Esophagus (tissue), 2 donors: Measurements from ENCODE around the gene SKIC8. TPM values are rescaled to one million over a fixed set of nuclear protein-coding genes. Genes with fewer than 3 reads are reported as not detected.

Source experiments
- H3K27ac ChIP-seq, 2 donors: one replicate each; pipeline ENCODE4 v1.5.1; 2013; ENCODE audit warnings: low read depth in 2 of 2, mild to moderate bottlenecking in 2 of 2, inconsistent platforms in 1 of 2, low read length in 1 of 2, moderate library complexity in 1 of 2
- H3K27me3 ChIP-seq, 2 donors: one replicate each; pipeline ENCODE4 v1.6.1; 2013; ENCODE audit warnings: low read length in 2 of 2, control low read depth in 1 of 2, mild to moderate bottlenecking in 1 of 2; ENCODE audit not compliant: insufficient read depth in 2 of 2, control insufficient read depth in 1 of 2
- H3K36me3 ChIP-seq, 2 donors: one replicate each; pipeline ENCODE4 v1.6.1; 2013; ENCODE audit warnings: low read length in 1 of 2; ENCODE audit not compliant: control insufficient read depth in 2 of 2, insufficient read depth in 2 of 2
- H3K4me1 ChIP-seq, 2 donors: one replicate each; pipeline ENCODE4 v1.6.1; 2013; ENCODE audit warnings: low read length in 1 of 2; ENCODE audit not compliant: control insufficient read depth in 2 of 2, insufficient read depth in 2 of 2
- H3K4me3 ChIP-seq, 2 donors: one replicate each; pipeline ENCODE4 v1.5.1; 2013; ENCODE audit warnings: low read length in 2 of 2, mild to moderate bottlenecking in 2 of 2, low read depth in 1 of 2, moderate library complexity in 1 of 2
- H3K9me3 ChIP-seq, 2 donors: one replicate each; pipeline ENCODE4 v1.6.1; 2013; ENCODE audit warnings: mild to moderate bottlenecking in 2 of 2, low read depth in 1 of 2, low read length in 1 of 2, moderate library complexity in 1 of 2; ENCODE audit not compliant: control insufficient read depth in 2 of 2, insufficient read depth in 1 of 2
- WGBS, 2 donors: extraction: QIAGEN DNeasy Blood & Tissue Kit; methylation state at CpG; one replicate each; pipeline ENCODE4 v1.1.7; 2013; 5-methylcytosine and 5-hydroxymethylcytosine counted together
- polyA plus RNA-seq, 2 donors: library from polyadenylated mRNA; stranded (reverse); fragments of 200-250 nt; gene quantifications; one replicate each; pipeline ENCODE4 v1.2.3, GENCODE V29; 2013
- donor health status: healthy with polysubstance abuse.
- donor health status: Bipolar disorder and iron deficiency.

The SKIC8 gene
- polyA plus RNA-seq, 2 donors = 29.4 to 53.3 TPM

DNA sequence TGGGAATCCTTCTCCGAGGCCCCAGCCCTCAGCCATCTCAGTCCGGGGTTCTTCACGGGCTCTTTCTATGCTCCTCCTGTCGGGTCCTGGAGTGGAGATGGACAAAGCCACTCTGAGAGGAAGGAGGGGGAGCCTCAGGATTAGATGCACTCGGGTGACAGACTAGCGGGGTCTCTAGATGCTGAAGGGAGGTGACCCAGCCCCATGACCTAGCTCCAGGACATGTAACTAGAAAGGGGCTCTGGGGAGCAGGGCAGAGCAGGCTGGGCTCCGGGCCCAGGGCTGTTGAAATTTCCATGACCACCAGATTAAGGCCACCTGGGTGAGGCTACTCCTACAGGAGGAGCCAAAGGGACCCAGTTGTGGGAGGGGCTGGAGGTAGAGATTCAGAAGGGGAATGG lies 14.8 kb upstream of the SKIC8 start:
- H3K4me1 ChIP-seq = peaks cover 0 to 2% of the 10 kb centered on the region in 2 donors
- no peaks in the 10 kb centered on the region for H3K9me3 ChIP-seq
- H3K36me3 ChIP-seq = no peaks in the 10 kb centered on the region
- H3K4me3 ChIP-seq = no peak overlapping the region
- 81 to 86% methylated on average over 7 of the region's 7 CpGs for WGBS, 2 donors
- no peaks in the 10 kb centered on the region for H3K27me3 ChIP-seq
- no peak overlapping the region for H3K27ac ChIP-seq

GRCh38 chr15:78313383-78313782 lies 14.0 kb upstream of the SKIC8 start:
- H3K27ac ChIP-seq = no peak overlapping the region
- no peaks in the 10 kb centered on the region for H3K36me3 ChIP-seq
- no peak overlapping the region for H3K4me3 ChIP-seq
- WGBS, 2 donors = 73 to 79% methylated on average over 8 of the region's 8 CpGs
- H3K27me3 ChIP-seq = no peaks in the 10 kb centered on the region
- no peaks in the 10 kb centered on the region for H3K9me3 ChIP-seq
- peaks cover 0 to 2% of the 10 kb centered on the region in 2 donors for H3K4me1 ChIP-seq

DNA sequence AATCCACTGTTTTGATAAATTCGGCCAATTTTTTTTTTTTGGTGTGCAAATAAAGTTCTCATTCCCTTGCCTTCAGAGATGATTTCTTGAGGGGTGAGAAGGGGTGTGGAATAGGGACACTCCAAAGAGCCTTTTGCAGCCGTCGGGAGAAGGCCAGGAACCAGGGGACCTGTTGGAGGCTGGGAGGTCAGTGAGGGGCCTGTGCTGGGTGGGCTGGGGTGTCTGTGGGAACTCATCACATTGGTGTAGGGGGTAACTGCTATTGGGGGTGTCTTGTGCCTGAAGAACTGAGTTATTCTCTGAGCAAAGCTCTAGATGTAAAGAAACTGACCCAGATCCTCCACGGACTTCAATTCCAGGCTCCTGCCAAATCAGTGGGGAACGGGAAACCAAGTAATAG lies 13.5 kb upstream of the SKIC8 start:
- H3K4me3 ChIP-seq = no peak overlapping the region
- no peaks in the 10 kb centered on the region for H3K9me3 ChIP-seq
- no peak overlapping the region for H3K27ac ChIP-seq
- H3K36me3 ChIP-seq = no peaks in the 10 kb centered on the region
- no peaks in the 10 kb centered on the region for H3K27me3 ChIP-seq
- WGBS, 2 donors = 79 to 80% methylated on average over 5 of the region's 5 CpGs
- H3K4me1 ChIP-seq = peaks cover 0 to 2% of the 10 kb centered on the region in 2 donors

DNA sequence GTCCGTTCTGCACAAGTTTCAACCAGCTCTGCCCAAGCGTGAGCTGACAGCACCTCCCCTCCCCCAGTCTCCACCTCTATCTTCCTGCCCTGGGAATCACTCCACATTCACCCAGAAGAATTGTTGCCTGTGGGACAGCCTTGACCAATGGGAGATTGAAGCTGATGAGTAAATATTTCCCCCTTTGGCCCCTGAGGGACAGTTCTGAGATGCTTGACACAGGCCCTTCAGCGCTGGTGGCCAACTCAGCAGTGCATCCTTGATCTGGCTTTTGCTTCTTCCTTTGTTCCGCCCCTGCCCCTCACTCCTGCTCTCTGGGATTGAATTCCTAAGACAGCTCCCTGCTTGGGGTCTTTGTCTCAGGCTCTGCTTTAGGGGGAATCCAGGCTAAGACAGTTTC lies 13.1 kb upstream of the SKIC8 start:
- Histone ChIP-seq H3K27me3 (no peaks in the 10 kb centered on the region), H3K4me3 (no peak overlapping the region), H3K27ac (no peak overlapping the region), H3K36me3 (no peaks in the 10 kb centered on the region), H3K9me3 (no peaks in the 10 kb centered on the region), H3K4me1 (peaks cover 0 to 2% of the 10 kb centered on the region in 2 donors)
- 70 to 83% methylated on average over 4 of the region's 4 CpGs for WGBS, 2 donors

- H3K36me3 ChIP-seq = no peaks in the 10 kb centered on the region
- 49 to 53% methylated on average over 3 of the region's 3 CpGs for WGBS, 2 donors
- H3K9me3 ChIP-seq = no peaks in the 10 kb centered on the region
- H3K4me3 ChIP-seq = no peak overlapping the region
- H3K27me3 ChIP-seq = no peaks in the 10 kb centered on the region
- H3K4me1 ChIP-seq = no peaks in the 10 kb centered on the region
- no peak overlapping the region for H3K27ac ChIP-seq
Observed at GRCh38 chr15:78311292-78311691, 11.9 kb upstream of the SKIC8 start.

DNA sequence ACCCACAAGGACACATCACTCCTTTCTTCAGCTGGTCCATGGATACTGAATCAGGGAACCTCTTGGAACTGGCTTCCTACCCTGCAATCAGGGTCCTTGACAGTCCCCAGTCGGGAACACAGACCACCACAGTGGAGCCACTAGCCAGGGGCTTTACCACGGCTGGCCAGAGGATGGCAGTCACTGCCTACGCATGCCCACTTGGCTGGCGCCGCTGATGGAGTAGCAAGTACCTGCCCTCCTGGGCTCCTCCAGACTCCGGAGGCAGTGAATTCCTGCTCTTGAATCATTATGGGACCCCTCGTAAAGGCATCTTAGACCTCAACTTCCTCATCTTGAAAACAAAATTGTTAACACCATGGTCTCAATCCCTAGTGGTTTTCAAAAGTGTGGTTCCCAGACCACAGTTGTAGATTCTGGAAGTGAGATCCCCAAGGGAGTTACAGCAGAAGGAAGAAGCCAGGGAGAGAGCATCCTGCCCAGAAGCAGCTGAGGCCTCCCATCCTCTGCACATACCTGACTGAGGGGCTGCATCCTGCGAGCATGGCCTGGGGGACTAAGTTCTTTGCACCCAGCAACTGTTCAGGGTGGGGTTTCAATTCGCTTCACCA lies 9.1 kb upstream of the SKIC8 start:
- H3K27ac ChIP-seq = no peak overlapping the region
- no peaks in the 10 kb centered on the region for H3K9me3 ChIP-seq
- WGBS, 2 donors = 17 to 20% methylated on average over 9 of the region's 9 CpGs
- H3K4me3 ChIP-seq = no peak overlapping the region
- H3K27me3 ChIP-seq = no peaks in the 10 kb centered on the region
- no peaks in the 10 kb centered on the region for H3K36me3 ChIP-seq
- no peaks in the 10 kb centered on the region for H3K4me1 ChIP-seq

GRCh38 chr15:78307976-78308375 lies 8.6 kb upstream of the SKIC8 start:
- H3K9me3 ChIP-seq = no peaks in the 10 kb centered on the region
- WGBS, 2 donors = 50 to 54% methylated on average over 6 of the region's 6 CpGs
- no peaks in the 10 kb centered on the region for H3K27me3 ChIP-seq
- no peak overlapping the region for H3K27ac ChIP-seq
- no peaks in the 10 kb centered on the region for H3K36me3 ChIP-seq
- H3K4me3 ChIP-seq = no peak overlapping the region
- no peaks in the 10 kb centered on the region for H3K4me1 ChIP-seq

DNA sequence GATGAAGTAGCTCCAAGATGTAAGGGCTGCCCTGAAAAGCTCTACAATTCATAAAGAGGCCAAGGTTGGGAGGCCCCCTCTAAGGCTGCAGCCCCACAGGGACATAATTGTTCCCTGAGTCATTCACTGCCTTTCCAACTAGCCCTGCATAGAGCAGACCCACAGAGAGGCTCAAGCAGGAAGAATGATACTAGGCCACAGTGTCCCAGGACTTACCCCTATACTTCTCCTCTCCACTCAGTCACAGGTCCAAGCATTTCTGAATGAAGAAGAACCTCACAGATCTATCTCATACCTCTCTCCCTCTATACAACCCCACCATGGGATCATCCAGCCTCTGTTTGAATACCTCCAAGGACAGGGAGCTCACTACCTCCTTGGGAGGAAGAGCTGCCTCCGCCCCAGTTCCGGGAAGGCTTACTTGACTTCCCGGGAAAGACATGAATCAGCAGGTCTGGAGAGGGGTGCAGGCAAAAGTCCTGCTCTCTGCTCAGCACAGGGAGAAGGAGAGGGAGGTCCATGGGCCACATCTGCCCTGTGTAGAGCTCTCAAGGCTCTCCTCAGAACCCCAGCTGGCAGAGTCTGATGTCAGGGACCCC lies 6.9 kb upstream of the SKIC8 start:
- Histone ChIP-seq H3K9me3 (no peaks in the 10 kb centered on the region), H3K36me3 (no peaks in the 10 kb centered on the region), H3K4me1 (no peaks in the 10 kb centered on the region), H3K4me3 (no peak overlapping the region), H3K27ac (no peak overlapping the region), H3K27me3 (no peaks in the 10 kb centered on the region)
- WGBS, 2 donors = 66 to 76% methylated on average over 3 of the region's 3 CpGs

GRCh38 chr15:78304216-78305066 lies 5.0 kb upstream of the SKIC8 start:
- no peaks in the 10 kb centered on the region for H3K9me3 ChIP-seq
- H3K4me1 ChIP-seq = no peaks in the 10 kb centered on the region
- no peak overlapping the region for H3K4me3 ChIP-seq
- no peak overlapping the region for H3K27ac ChIP-seq
- WGBS, 2 donors = 83 to 84% methylated on average over 9 of the region's 9 CpGs
- no peaks in the 10 kb centered on the region for H3K36me3 ChIP-seq
- no peaks in the 10 kb centered on the region for H3K27me3 ChIP-seq
